ENCODE results near the gene DENND1B. TPM values are rescaled to one million over a fixed set of nuclear protein-coding genes. Genes with fewer than 3 reads are reported as not detected.

DENND1B gene
- total RNA-seq, 1 experiment from 2014 or later, result 9.6 TPM

DNA sequence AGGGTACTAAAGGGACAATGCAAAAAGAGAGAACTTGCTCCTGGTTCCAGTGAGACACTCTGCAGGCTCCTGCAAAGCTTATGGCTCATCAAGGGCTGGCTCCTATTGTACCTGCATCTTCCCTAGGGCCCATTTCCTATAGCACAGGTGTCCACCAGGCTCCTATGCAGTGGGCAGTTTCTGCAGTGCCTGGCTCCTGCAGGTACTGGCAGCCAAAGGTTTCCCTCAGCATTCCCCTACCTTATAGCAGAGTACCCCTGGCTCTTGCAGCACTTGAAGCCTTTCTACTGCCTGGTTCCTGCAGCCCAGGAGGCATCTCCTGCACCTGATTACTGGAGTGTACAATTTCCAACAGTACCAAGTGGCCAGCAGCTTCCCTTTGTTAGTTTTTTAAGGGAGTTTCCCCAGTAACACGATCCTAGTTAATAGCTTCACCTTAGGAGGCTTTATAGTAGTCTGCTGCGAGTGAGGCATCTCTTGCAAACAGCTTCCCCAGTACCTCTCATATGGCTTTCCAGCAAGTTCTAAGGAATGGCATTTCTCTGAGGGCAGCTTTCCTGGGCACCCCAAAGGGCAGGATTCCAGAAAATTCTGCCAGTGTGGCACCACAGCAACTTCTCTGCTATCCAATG is 141.7 kb downstream of the DENND1B start:
- Histone ChIP-seq H3K27ac (ENCODE audit: low read depth, low read length) (no peak overlapping the region), H3K4me2 (ENCODE audit: low read length) (no peak overlapping the region), H2AFZ (ENCODE audit: low read depth, low read length, poor library complexity, severe bottlenecking) (no peak overlapping the region), H3K9me3 (ENCODE audit: control insufficient read depth in 1 of 2, insufficient read depth in 1 of 2, low read depth in 1 of 2, low read length in 2 of 2) (peaks cover 0 to 9% of the 10 kb centered on the region in 2 experiments; a peak in 2 of 4 replicates), H3K9ac (ENCODE audit: low read length) (no peak overlapping the region), H3K79me2 (ENCODE audit: insufficient read depth, low read length) (no peaks in the 10 kb centered on the region), H3K4me3 (replicated peaks in 1 of 2; ENCODE audit: low read depth in 1 of 2, low read length in 2 of 2) (no peak overlapping the region), H3K27me3 (ENCODE audit: insufficient read depth, low read length) (no peaks in the 10 kb centered on the region), H3K4me1 (ENCODE audit: control insufficient read depth in 1 of 2, insufficient read depth in 2 of 2, low read length in 2 of 2) (no peaks in the 10 kb centered on the region), H3K36me3 (ENCODE audit: control insufficient read depth in 1 of 2, insufficient read depth in 2 of 2, low read length in 2 of 2) (no peaks in the 10 kb centered on the region), H3K9me2 (ENCODE audit: insufficient read depth) (no peaks in the 10 kb centered on the region), H4K20me1 (ENCODE audit: insufficient read depth) (no peaks in the 10 kb centered on the region)
- ChIA-PET RAD21 (ENCODE audit: low non-redundant PET in 1 of 2, low total read pairs in 2 of 2, uncharacterized antibody in 2 of 2, unreplicated experiment in 2 of 2) (no interaction called here), POLR2A (no interaction called here), CTCF (no interaction called here)
- BruUV-seq (replicated peaks), result no TSS peak
- intact Hi-C loops (cut with micrococcal nuclease), result no loop called here
- no peak for DNase-seq (ENCODE audit: low read depth, low spot score)
- TF ChIP-seq ELF1 (IDR thresholded peaks at IDR 0.05; ENCODE audit: borderline replicate concordance, low read depth) (no peak), EZH2 (IDR thresholded peaks at IDR 0.05) (no peak), POLR2A (IDR thresholded peaks at IDR 0.05; ENCODE audit: borderline replicate concordance, extremely low read depth, insufficient read depth, insufficient read length) (no peak), TCF7L2 (IDR thresholded peaks at IDR 0.05; ENCODE audit: borderline replicate concordance, extremely low read depth, insufficient read depth, insufficient read length) (no peak), CEBPB (IDR thresholded peaks at IDR 0.05; ENCODE audit: low read depth) (no peak), REST (IDR thresholded peaks at IDR 0.05; ENCODE audit: low read depth) (no peak), RAD21 (IDR thresholded peaks at IDR 0.05; ENCODE audit: low read depth) (no peak), POLR2AphosphoS5 (IDR thresholded peaks at IDR 0.05; ENCODE audit: low read depth, low read length) (no peak), SP1 (IDR thresholded peaks at IDR 0.05; ENCODE audit: low read depth) (no peak), YY1 (IDR thresholded peaks at IDR 0.05; ENCODE audit: extremely low read depth, insufficient replicate concordance, low read depth, low read length) (no peak), JUND (IDR thresholded peaks at IDR 0.05) (no peak), ZFX (IDR thresholded peaks at IDR 0.05) (no peak), SRF (IDR thresholded peaks at IDR 0.05; ENCODE audit: low read depth) (no peak), ZNF274 (IDR thresholded peaks at IDR 0.05; ENCODE audit: low read depth, low read length) (no peak)
- TF ChIP-seq, protein P1, sequence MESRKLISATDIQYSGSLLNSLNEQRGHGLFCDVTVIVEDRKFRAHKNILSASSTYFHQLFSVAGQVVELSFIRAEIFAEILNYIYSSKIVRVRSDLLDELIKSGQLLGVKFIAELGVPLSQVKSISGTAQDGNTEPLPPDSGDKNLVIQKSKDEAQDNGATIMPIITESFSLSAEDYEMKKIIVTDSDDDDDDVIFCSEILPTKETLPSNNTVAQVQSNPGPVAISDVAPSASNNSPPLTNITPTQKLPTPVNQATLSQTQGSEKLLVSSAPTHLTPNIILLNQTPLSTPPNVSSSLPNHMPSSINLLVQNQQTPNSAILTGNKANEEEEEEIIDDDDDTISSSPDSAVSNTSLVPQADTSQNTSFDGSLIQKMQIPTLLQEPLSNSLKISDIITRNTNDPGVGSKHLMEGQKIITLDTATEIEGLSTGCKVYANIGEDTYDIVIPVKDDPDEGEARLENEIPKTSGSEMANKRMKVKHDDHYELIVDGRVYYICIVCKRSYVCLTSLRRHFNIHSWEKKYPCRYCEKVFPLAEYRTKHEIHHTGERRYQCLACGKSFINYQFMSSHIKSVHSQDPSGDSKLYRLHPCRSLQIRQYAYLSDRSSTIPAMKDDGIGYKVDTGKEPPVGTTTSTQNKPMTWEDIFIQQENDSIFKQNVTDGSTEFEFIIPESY (IDR thresholded peaks at IDR 0.05; ENCODE audit: extremely low read depth, insufficient replicate concordance, low read length), result no peak
- ATAC-seq, result no peak

All from HCT116 (cell line).